Right ventricle myocardium superior (tissue), 1 donor: ENCODE data around the gene TRIM37. TPM values are rescaled to one million over a fixed set of nuclear protein-coding genes. Genes with fewer than 3 reads are reported as not detected.
"Not testable (repeated sequence)": the region's sequence is repeated elsewhere in the genome, so short reads cannot be mapped to it uniquely, and the experiment has no call there.

Source experiments
- ATAC-seq: fragments of 200-7000 bp; cut with Tn5 transposase; one replicate; pipeline ENCODE4 v1.9.1; 2020; ENCODE audit warnings: mild to moderate bottlenecking; ENCODE audit not compliant: poor library complexity
- DNase-seq: peaks from one replicate; pipeline ENCODE4 v3.0.0-alpha.2; 2020
- intact Hi-C: fragments of 100-400 bp; cut with DNase I; formaldehyde crosslinking; loops from one replicate; pipeline ENCODE4 v1.11.2; 2022
- total RNA-seq: library from RNA; stranded (reverse); fragmentation: NEBNext Ultra II Directional; extraction: Animal tissue kit (Norgen Biotek cat#: 25700); gene quantifications from one replicate; pipeline ENCODE4 v1.2.1, GENCODE V29; 2021
- donor health status: DM: no; HTN: yes; CAD: no; lungs with severe emphysema.

The TRIM37 gene
- total RNA-seq, 1 donor from 2014 or later = 19.5 TPM

GRCh38 chr17:59121901-59122480, 15.3 kb upstream of the TRIM37 start:
- DNase-seq (no peak), ATAC-seq (no peak)
- intact Hi-C loops = no loop called here

GRCh38 chr17:59115474-59115873, 8.8 kb upstream of the TRIM37 start:
- intact Hi-C loops = no loop called here
- DNase-seq (no peak), ATAC-seq (no peak)

GRCh38 chr17:59111539-59111938, 4.9 kb upstream of the TRIM37 start:
- intact Hi-C loops = no loop called here
- DNase-seq (no peak), ATAC-seq (no peak)

GRCh38 chr17:59110973-59111372, 4.3 kb upstream of the TRIM37 start:
- intact Hi-C loops = no loop called here
- no peak for ATAC-seq

GRCh38 chr17:59108400-59109102, 1.9 kb upstream of the TRIM37 start:
- ATAC-seq = no peak
- intact Hi-C loops = no loop called here
- no peak for DNase-seq

More at GRCh38 chr17:59110973-59111372, 4.3 kb upstream of the TRIM37 start:
- DNase-seq = no peak

- DNase-seq (no peak), ATAC-seq (peak; percentile 1)
- intact Hi-C loops = loop anchor here (2.0 kb wide), 1 partner anchor 48 kb away; the partner anchor contains the start of genes PRR11 and SKA2
Observed at GRCh38 chr17:59107306-59107670, 608 bp upstream of the TRIM37 start.

GRCh38 chr17:59105852-59106462, 723 bp downstream of the TRIM37 start:
- peak; percentile 63 for ATAC-seq
- intact Hi-C loops = loop anchor here (2.0 kb wide), 1 partner anchor 49 kb away; the partner anchor contains the start of genes PRR11 and SKA2
- peak; percentile 79 for DNase-seq

- intact Hi-C loops = no loop called here
- no peak for DNase-seq
- no peak for ATAC-seq
Observed at GRCh38 chr17:59101178-59101577, 5.5 kb downstream of the TRIM37 start.

GRCh38 chr17:59097876-59098275, 8.8 kb downstream of the TRIM37 start:
- no peak for DNase-seq
- ATAC-seq = no peak
- intact Hi-C loops = no loop called here

GRCh38 chr17:59094861-59095530, 11.7 kb downstream of the TRIM37 start:
- intact Hi-C loops = no loop called here
- DNase-seq (no peak), ATAC-seq (no peak)

- peak; percentile 79 for ATAC-seq
- intact Hi-C loops = no loop called here
- peak; percentile 57 for DNase-seq
Observed at GRCh38 chr17:59093702-59094231, 12.9 kb downstream of the TRIM37 start.

GRCh38 chr17:59093145-59093701, 13.5 kb downstream of the TRIM37 start:
- intact Hi-C loops = no loop called here
- DNase-seq (no peak), ATAC-seq (peak; percentile 49)

GRCh38 chr17:59090593-59090992, 16.1 kb downstream of the TRIM37 start:
- ATAC-seq, intact Hi-C loops, DNase-seq: not testable (repeated sequence)

GRCh38 chr17:59084154-59084553, 22.5 kb downstream of the TRIM37 start:
- intact Hi-C loops = no loop called here
- no peak for ATAC-seq
- no peak for DNase-seq

- DNase-seq (no peak), ATAC-seq (no peak)
- intact Hi-C loops = no loop called here
Observed at GRCh38 chr17:59074494-59074893, 32.2 kb downstream of the TRIM37 start.

GRCh38 chr17:59073972-59074371, 32.7 kb downstream of the TRIM37 start:
- DNase-seq (no peak), ATAC-seq (no peak)
- intact Hi-C loops = no loop called here

GRCh38 chr17:59069856-59070255, 36.8 kb downstream of the TRIM37 start:
- intact Hi-C loops = no loop called here
- ATAC-seq = no peak
- DNase-seq = no peak

GRCh38 chr17:59067756-59068155, 38.9 kb downstream of the TRIM37 start:
- DNase-seq (no peak), ATAC-seq (no peak)

GRCh38 chr17:59067340-59067739, 39.3 kb downstream of the TRIM37 start:
- intact Hi-C loops = no loop called here
- ATAC-seq (no peak), DNase-seq (no peak)

More at GRCh38 chr17:59067756-59068155, 38.9 kb downstream of the TRIM37 start:
- intact Hi-C loops = no loop called here
